Upper lobe of right lung (tissue), 1 donor: ENCODE measurements around the gene RPL31. TPM values are rescaled to one million over a fixed set of nuclear protein-coding genes. Genes with fewer than 3 reads are reported as not detected.

Experiments used
- ATAC-seq: fragments of 200-7000 bp; cut with Tn5 transposase; one replicate; pipeline ENCODE4 v1.9.1; 2020; ENCODE audit warnings: mild to moderate bottlenecking, moderate library complexity
- DNase-seq: peaks from one replicate; pipeline ENCODE4 v3.0.0-alpha.2; 2020
- H3K27ac ChIP-seq: fragments of 200-600 bp; one replicate; pipeline ENCODE4 v1.8.0; 2022
- H3K27me3 ChIP-seq: fragments of 200-600 bp; one replicate; pipeline ENCODE4 v1.8.0; 2022; ENCODE audit warnings: mild to moderate bottlenecking
- H3K36me3 ChIP-seq: fragments of 200-600 bp; one replicate; pipeline ENCODE4 v1.8.0; 2022
- H3K4me1 ChIP-seq: fragments of 200-600 bp; one replicate; pipeline ENCODE4 v1.8.0; 2022
- H3K4me3 ChIP-seq: fragments of 200-600 bp; one replicate; pipeline ENCODE4 v1.8.0; 2022; ENCODE audit warnings: mild to moderate bottlenecking
- H3K9me3 ChIP-seq: fragments of 200-600 bp; one replicate; pipeline ENCODE4 v1.8.0; 2022
- intact Hi-C: fragments of 100-400 bp; cut with DNase I; formaldehyde crosslinking; loops from one replicate; pipeline ENCODE4 v1.11.0; 2022
- long read RNA-seq: library from polyadenylated mRNA; unstranded; transcript quantifications from one replicate; pipeline ENCODE4 v2.0.0, GENCODE V29; 2021
- total RNA-seq: library from RNA; stranded (reverse); fragmentation: NEBNext Ultra II Directional; extraction: Animal tissue kit (Norgen Biotek cat#: 25700); gene quantifications from one replicate; pipeline ENCODE4 v1.2.1, GENCODE V29; 2021
- TF ChIP-seq, protein P1 (sequence below): fragments of 200-600 bp; IDR thresholded peaks from one replicate; pipeline ENCODE4 v1.8.0; 2022; ENCODE audit warnings: antibody characterized with exemption
- donor health status: DM: no; HTN: yes; CAD: no; lungs with severe emphysema.

The RPL31 gene
- total RNA-seq = 1,071 TPM
- long read RNA-seq, transcript RPL31-208 (4 exons, 825 nt) = minor isoform, 22 of 125 reads
- long read RNA-seq, transcript RPL31-201 (5 exons, 1,865 nt) = major isoform, 94 of 125 reads
- long read RNA-seq, partial matches to known transcripts = 0 of 125 reads
- long read RNA-seq, other reads (novel, unspliced or antisense) = 5 of 125 reads

DNA sequence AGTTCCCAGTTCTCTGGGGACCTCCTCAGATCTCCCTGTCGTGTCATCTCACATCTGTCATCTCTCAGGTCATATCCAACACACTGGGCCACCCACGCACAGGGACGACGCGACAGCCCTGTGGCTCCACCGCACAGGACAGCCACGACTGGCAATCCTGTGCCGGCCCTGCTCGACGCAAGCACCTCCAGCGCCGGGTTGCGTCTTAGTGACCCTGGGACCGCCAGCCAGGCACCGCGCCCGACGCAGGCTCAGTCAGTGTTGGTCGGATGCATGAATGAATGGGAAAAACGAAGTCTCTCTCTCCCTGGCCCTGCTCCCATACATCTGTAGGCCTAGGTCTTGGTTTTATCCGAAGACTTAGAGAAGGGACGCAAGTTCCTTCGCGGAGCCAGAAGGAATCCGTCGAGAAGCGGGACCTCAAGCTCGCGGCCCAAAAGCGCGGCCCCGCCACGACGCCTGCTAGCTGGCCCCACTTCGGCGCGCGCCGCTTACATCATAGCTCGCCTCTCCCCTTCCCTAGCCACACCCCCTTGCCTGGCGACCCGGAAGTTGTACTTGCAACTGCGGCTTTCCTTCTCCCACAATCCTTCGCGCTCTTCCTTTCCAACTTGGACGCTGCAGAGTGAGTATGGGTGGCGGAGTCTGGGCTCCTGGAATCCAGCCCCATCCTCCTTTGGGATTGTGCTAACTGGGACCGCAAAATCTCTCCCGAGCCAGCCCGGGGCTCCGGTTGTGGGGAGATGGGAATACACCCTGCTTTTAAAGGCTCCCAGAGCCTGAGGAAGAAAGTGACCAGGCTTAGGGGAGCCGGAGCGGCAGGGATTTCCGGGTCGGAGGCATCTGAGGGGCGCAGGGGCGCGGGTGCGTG, at the start of gene RPL31:
Gene RPL31 (plus strand): TSS at position 599 of the 871 bp plus-strand sequence. CDS start 413 bp downstream, outside the sequence.
- peak within 1 kb of the TSS; percentile 92 for H3K27ac ChIP-seq
- TF ChIP-seq, protein P1, sequence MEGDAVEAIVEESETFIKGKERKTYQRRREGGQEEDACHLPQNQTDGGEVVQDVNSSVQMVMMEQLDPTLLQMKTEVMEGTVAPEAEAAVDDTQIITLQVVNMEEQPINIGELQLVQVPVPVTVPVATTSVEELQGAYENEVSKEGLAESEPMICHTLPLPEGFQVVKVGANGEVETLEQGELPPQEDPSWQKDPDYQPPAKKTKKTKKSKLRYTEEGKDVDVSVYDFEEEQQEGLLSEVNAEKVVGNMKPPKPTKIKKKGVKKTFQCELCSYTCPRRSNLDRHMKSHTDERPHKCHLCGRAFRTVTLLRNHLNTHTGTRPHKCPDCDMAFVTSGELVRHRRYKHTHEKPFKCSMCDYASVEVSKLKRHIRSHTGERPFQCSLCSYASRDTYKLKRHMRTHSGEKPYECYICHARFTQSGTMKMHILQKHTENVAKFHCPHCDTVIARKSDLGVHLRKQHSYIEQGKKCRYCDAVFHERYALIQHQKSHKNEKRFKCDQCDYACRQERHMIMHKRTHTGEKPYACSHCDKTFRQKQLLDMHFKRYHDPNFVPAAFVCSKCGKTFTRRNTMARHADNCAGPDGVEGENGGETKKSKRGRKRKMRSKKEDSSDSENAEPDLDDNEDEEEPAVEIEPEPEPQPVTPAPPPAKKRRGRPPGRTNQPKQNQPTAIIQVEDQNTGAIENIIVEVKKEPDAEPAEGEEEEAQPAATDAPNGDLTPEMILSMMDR = no peak
- H3K9me3 ChIP-seq = no peaks in the 10 kb centered on the region
- no peaks in the 10 kb centered on the region for H3K27me3 ChIP-seq
- ATAC-seq (peak; percentile 98), DNase-seq (peak; percentile 99)
- peaks cover 38% of the 10 kb centered on the region for H3K36me3 ChIP-seq
- intact Hi-C loops = no loop called here
- H3K4me3 ChIP-seq = peak within 1 kb of the TSS; percentile 93
- peaks cover 24% of the 10 kb centered on the region for H3K4me1 ChIP-seq

- TF ChIP-seq, protein P1 = no peak
- Histone ChIP-seq H3K27me3 (no peaks in the 10 kb centered on the region), H3K4me1 (peaks cover 6% of the 10 kb centered on the region), H3K36me3 (no peaks in the 10 kb centered on the region), H3K27ac (no peak overlapping the region), H3K4me3 (no peak overlapping the region), H3K9me3 (no peaks in the 10 kb centered on the region)
- no peak for DNase-seq
- intact Hi-C loops = no loop called here
- no peak for ATAC-seq
These were observed 49.6 kb upstream of the RPL31 start for GRCh38 chr2:100952512-100952911.

DNA sequence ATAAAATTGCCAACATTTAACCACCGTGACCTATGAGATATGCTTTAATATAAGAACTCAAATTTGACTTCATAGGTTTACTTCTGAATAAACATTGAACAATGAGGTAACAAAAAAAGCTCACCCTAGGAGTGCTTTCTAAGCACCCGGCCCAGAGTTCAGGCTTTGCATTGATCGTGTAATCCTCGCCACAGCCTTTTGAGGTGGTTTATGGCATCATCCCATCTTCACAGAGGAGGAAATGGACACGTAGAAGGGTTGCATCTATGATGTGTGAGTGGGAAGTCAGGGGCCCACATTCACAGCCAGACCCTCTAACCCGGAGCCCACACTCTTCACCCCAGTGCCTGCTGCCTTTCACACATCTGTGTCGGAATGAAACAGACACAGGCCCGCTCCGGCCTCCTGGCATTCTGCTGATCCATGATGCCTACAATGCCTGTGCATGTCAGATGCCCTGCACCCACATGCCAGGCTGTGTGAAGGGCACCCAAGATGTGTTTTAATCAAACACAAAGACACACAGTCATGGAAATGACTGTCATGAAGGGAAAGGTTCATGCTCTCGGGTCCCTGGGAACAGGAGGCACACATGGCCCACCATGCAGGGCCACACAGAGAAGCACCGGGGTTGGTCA, 48.6 kb upstream of the RPL31 start:
- intact Hi-C loops = no loop called here
- H3K4me1 ChIP-seq = peaks cover 13% of the 10 kb centered on the region
- no peaks in the 10 kb centered on the region for H3K27me3 ChIP-seq
- H3K27ac ChIP-seq = no peak overlapping the region
- H3K36me3 ChIP-seq = no peaks in the 10 kb centered on the region
- no peaks in the 10 kb centered on the region for H3K9me3 ChIP-seq
- DNase-seq (no peak), ATAC-seq (no peak)
- H3K4me3 ChIP-seq = no peak overlapping the region
- TF ChIP-seq, protein P1 = no peak

DNA sequence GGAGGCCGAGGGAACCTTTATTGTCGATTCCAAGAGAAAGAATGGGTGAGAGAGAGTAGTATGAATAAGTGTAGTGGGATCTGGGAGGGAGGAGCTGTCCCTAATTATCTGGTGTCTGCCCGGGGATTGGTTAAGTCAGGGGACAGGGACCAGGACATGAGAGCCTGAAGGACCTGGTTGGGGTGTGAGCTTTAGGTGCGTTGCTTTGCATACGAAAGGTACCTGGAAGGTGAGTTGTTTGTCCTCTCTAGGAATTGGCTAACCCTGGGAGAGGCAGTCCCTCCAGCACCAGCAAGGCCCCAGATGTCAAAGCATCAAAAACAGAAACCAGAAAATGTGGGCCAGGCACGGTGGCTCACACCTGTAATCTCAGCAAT, 48.1 kb upstream of the RPL31 start:
- Histone ChIP-seq H3K4me3 (no peak overlapping the region), H3K36me3 (no peaks in the 10 kb centered on the region), H3K27ac (no peak overlapping the region), H3K9me3 (no peaks in the 10 kb centered on the region), H3K27me3 (no peaks in the 10 kb centered on the region), H3K4me1 (peaks cover 15% of the 10 kb centered on the region)
- TF ChIP-seq, protein P1 = no peak
- intact Hi-C loops = no loop called here
- ATAC-seq (no peak), DNase-seq (no peak)

GRCh38 chr2:100955226-100955625, 46.9 kb upstream of the RPL31 start:
- DNase-seq (no peak), ATAC-seq (no peak)
- no peaks in the 10 kb centered on the region for H3K9me3 ChIP-seq
- H3K36me3 ChIP-seq = no peaks in the 10 kb centered on the region
- no peak overlapping the region for H3K4me3 ChIP-seq
- intact Hi-C loops = no loop called here
- TF ChIP-seq, protein P1 = no peak
- no peak overlapping the region for H3K27ac ChIP-seq
- H3K4me1 ChIP-seq = peaks cover 15% of the 10 kb centered on the region
- H3K27me3 ChIP-seq = no peaks in the 10 kb centered on the region
